Lower leg skin (tissue), 4 donors: ENCODE results near the gene CXCL8. TPM values are rescaled to one million over a fixed set of nuclear protein-coding genes. Genes with fewer than 3 reads are reported as not detected.
A peak's percentile ranks its signal among the peaks of the same experiment; 100 is the strongest.
"Not testable (repeated sequence)": the region's sequence is repeated elsewhere in the genome, so short reads cannot be mapped to it uniquely, and the experiment has no call there.

Experiments
- DNase-seq, 2 donors: peaks; one replicate each; pipeline ENCODE4 v3.0.0-alpha.2; 2019; ENCODE audit warnings: low spot score in 2 of 2
- H3K4me3 ChIP-seq: fragments of 200-600 bp; sonication (generic); 2 replicates; pipeline ENCODE4 v1.5.1; 2017; ENCODE audit warnings: mild to moderate bottlenecking, low read depth; ENCODE audit not compliant: poor library complexity, severe bottlenecking
- CTCF ChIP-seq, 3 donors: fragments of 450-650 bp; IDR thresholded peaks; one replicate each; pipeline ENCODE4 v1.5.1; 2016; ENCODE audit warnings: antibody characterized with exemption in 3 of 3, mild to moderate bottlenecking in 3 of 3, moderate library complexity in 2 of 3
- POLR2A ChIP-seq, 2 donors: fragments of 450-650 bp; IDR thresholded peaks; one replicate each; pipeline ENCODE4 v1.6.1; 2016 to 2017; ENCODE audit warnings: antibody characterized with exemption in 2 of 2, mild to moderate bottlenecking in 1 of 2, moderate library complexity in 1 of 2
- WGBS, 2 donors: methylation state at CpG; one replicate each; pipeline ENCODE4 v1.1.5; 2018; 5-methylcytosine and 5-hydroxymethylcytosine counted together
- intact Hi-C: fragments of 100-400 bp; cut with DNase I; formaldehyde crosslinking; loops from one replicate; pipeline ENCODE4 v1.15.0; 2023; ENCODE audit warnings: low total_unique reads
- total RNA-seq, 4 donors: library from RNA; depleted of rRNA; stranded (reverse); fragments of >200 nt; gene quantifications; one replicate each; pipeline ENCODE4 v1.1.0, GENCODE V29; 2016

CXCL8 gene
- total RNA-seq, 4 donors from 2014 or later = 0.86 to 1.2 TPM; not detected in 2

DNA sequence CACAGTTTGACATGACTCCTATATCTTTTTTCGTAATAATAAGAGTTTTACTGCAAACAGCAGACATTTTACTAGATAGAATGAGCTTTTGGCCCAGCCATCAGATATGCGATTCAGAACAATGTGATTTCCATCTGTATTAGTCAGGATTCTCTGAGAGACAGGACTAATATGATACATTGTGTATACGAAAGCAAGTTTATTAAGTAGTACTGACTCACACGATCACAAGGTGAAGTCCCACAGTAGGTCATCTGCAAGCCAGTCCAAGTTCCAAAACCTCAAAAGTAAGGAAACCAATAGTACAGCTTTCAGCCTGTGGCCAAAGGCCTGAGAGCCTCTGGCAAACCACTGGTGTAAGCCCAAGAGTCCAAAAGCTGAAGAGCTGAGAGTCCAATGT lies 24.1 kb downstream of the CXCL8 start:
- H3K4me3 ChIP-seq = no peak overlapping the region
- intact Hi-C loops = no loop called here
- no peak for DNase-seq
- TF ChIP-seq POLR2A (IDR thresholded peaks at IDR 0.05) = no peak
- no peak for TF ChIP-seq CTCF (IDR thresholded peaks at IDR 0.05)
- WGBS, 2 donors = 88 to 91% methylated on average over 4 of the region's 4 CpGs

DNA sequence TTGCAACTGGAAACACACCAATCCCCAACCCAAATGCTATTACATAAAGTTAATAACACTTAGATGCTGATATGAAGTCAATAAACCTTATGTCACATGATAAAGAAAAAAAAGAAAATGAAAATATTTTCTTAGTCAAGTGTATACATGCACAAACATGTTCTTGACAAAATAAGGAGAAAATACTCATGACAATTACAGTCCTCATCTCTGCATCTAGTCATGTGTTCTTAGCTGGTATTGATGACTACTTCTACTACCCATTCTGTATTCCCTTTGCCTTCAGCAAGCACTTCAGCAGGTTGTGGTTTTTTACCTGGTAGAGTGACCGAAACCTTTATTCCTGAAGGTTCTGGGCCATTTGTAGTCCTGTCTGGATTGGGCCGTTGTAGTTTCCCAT lies 24.9 kb downstream of the CXCL8 start:
- no peak overlapping the region for H3K4me3 ChIP-seq
- DNase-seq = no peak
- WGBS, 2 donors = 86 to 91% methylated on average over 2 of the region's 2 CpGs
- TF ChIP-seq CTCF (IDR thresholded peaks at IDR 0.05) (no peak), POLR2A (IDR thresholded peaks at IDR 0.05) (no peak)
- intact Hi-C loops = no loop called here

GRCh38 chr4:73770917-73771316 lies 30.5 kb downstream of the CXCL8 start:
- DNase-seq = no peak
- TF ChIP-seq CTCF (IDR thresholded peaks at IDR 0.05) = no peak
- no peak for TF ChIP-seq POLR2A (IDR thresholded peaks at IDR 0.05)
- WGBS, 2 donors = 48 to 54% methylated on average over 2 of the region's 2 CpGs
- H3K4me3 ChIP-seq = no peak overlapping the region
- intact Hi-C loops = no loop called here

DNA sequence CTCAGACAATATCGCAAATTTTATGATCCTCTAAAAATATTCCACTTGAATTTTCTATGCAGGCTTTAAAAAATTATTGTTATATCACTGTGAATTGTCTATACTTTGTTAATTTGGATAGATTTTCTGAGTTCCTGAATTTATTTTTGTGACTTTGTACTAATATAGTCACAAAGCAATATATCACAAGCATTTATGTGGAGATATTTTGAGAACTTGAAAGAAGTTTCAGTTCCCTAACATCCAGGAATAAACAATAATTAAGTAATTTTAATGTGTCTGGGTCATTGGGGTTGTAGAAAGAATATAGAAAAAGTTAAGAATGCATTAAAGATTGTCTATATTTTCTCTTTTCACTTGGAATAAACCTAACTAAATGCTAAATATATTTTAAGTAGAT lies 32.0 kb downstream of the CXCL8 start:
- DNase-seq = no peak
- 94 to 96% methylated on average over 1 of the region's 1 CpG for WGBS, 2 donors
- H3K4me3 ChIP-seq = no peak overlapping the region
- TF ChIP-seq CTCF (IDR thresholded peaks at IDR 0.05) (no peak), POLR2A (IDR thresholded peaks at IDR 0.05) (no peak)
- intact Hi-C loops = no loop called here

- 90 to 95% methylated on average over 4 of the region's 4 CpGs for WGBS, 2 donors
- DNase-seq, intact Hi-C loops: not testable (repeated sequence)
Observed at GRCh38 chr4:73774406-73774805, 34.0 kb downstream of the CXCL8 start.

DNA sequence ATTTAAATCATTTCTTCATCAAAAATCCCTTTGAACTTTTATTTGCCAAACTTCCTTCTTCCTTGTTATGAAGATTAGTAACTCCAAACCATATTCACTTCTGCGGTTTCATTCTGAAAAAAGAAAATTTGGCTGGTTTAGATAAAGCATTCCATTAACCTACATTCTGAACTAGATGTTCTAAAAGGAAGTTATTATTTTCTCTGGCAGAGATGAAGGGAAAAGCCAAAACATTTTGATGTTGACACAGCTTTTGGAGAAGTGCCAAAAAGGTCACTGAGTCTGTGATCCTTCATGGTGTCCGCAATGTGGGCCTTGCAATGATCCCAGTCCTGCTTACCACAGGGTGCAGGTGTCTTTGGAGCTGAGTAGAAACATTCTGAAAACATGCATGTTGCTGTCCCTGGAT lies 36.0 kb downstream of the CXCL8 start:
- WGBS, 2 donors = 27 to 41% methylated on average over 2 of the region's 2 CpGs
- intact Hi-C loops = no loop called here
- no peak overlapping the region for H3K4me3 ChIP-seq
- peak in 1 of 2 donors; percentile 32 for DNase-seq
- TF ChIP-seq POLR2A (IDR thresholded peaks at IDR 0.05) (no peak), CTCF (IDR thresholded peaks at IDR 0.05) (no peak)

More at GRCh38 chr4:73774406-73774805, 34.0 kb downstream of the CXCL8 start:
- H3K4me3 ChIP-seq = not testable (repeated sequence)
